HepG2 (cell line): ENCODE results near the gene CARMIL3. TPM values are rescaled to one million over a fixed set of nuclear protein-coding genes. Genes with fewer than 3 reads are reported as not detected.
A peak's percentile ranks its signal among the peaks of the same experiment; 100 is the strongest.

Source experiments
- CCAR2 ChIP-seq: fragments of 200-400 bp; formaldehyde crosslinking; optimal IDR thresholded peaks from 2 replicates; pipeline ENCODE3; 2018; ENCODE audit warnings: low read depth, mild to moderate bottlenecking, low read length, moderate library complexity
- JUNB ChIP-seq: sonication (generic); formaldehyde crosslinking; IDR thresholded peaks from 2 replicates; pipeline ENCODE4 v1.8.0; 2022; ENCODE audit warnings: missing genetic modification reagents, mild to moderate bottlenecking, borderline replicate concordance
- MXD3 ChIP-seq: IDR thresholded peaks from 2 replicates; pipeline ENCODE4 v1.6.1; 2016; ENCODE audit warnings: mild to moderate bottlenecking, missing biosample characterization, missing genetic modification reagents
- NFYB ChIP-seq: sonication (generic); formaldehyde crosslinking; IDR thresholded peaks from 2 replicates; pipeline ENCODE4 v1.4.0; 2020; ENCODE audit warnings: missing genetic modification reagents
- PRDM15 ChIP-seq: sonication (generic); formaldehyde crosslinking; IDR thresholded peaks from 2 replicates; pipeline ENCODE4 v1.4.0; 2020; ENCODE audit warnings: missing genetic modification reagents
- REL ChIP-seq: sonication (generic); formaldehyde crosslinking; conservative IDR thresholded peaks from 2 replicates; pipeline ENCODE4 v1.8.0; 2022; ENCODE audit warnings: mild to moderate bottlenecking, missing genetic modification reagents, moderate library complexity
- STAG1 ChIP-seq: sonication (generic); formaldehyde crosslinking; IDR thresholded peaks from 2 replicates; pipeline ENCODE4 v1.4.0; 2020; ENCODE audit warnings: missing genetic modification reagents
- TGIF2 ChIP-seq: IDR thresholded peaks from 2 replicates; pipeline ENCODE4 v1.6.1; 2016; ENCODE audit warnings: control low read depth, missing compliant biosample characterization
- U2AF2 ChIP-seq: fragments of 200-400 bp; formaldehyde crosslinking; IDR thresholded peaks from 2 replicates; pipeline ENCODE4 v1.6.1; 2017; ENCODE audit warnings: low read depth, mild to moderate bottlenecking, low read length
- ZBTB1 ChIP-seq: sonication (generic); formaldehyde crosslinking; IDR thresholded peaks from 2 replicates; pipeline ENCODE4 v1.4.0; 2020; ENCODE audit warnings: missing genetic modification reagents, borderline replicate concordance
- ZBTB4 ChIP-seq: sonication (generic); formaldehyde crosslinking; IDR thresholded peaks from 2 replicates; pipeline ENCODE4 v1.4.0; 2020; ENCODE audit warnings: missing genetic modification reagents, mild to moderate bottlenecking, borderline replicate concordance
- ZEB1 ChIP-seq: IDR thresholded peaks from 2 replicates; pipeline ENCODE4 v1.6.1; 2012; ENCODE audit warnings: mild to moderate bottlenecking, low read depth, inconsistent platforms; ENCODE audit not compliant: insufficient replicate concordance
- ZNF335 ChIP-seq: sonication (generic); formaldehyde crosslinking; IDR thresholded peaks from 2 replicates; pipeline ENCODE4 v1.4.0; 2020; ENCODE audit warnings: missing genetic modification reagents
- ZNF557 ChIP-seq: sonication (generic); formaldehyde crosslinking; IDR thresholded peaks from 2 replicates; pipeline ENCODE4 v1.4.0; 2020; ENCODE audit warnings: missing genetic modification reagents
- ZNF781 ChIP-seq: sonication (generic); formaldehyde crosslinking; IDR thresholded peaks from 2 replicates; pipeline ENCODE4 v1.5.1; 2020; ENCODE audit warnings: borderline replicate concordance, mild to moderate bottlenecking, missing genetic modification reagents; ENCODE audit errors: not compliant biosample characterization
- ZNF83 ChIP-seq: sonication (generic); formaldehyde crosslinking; IDR thresholded peaks from 2 replicates; pipeline ENCODE4 v1.4.0; 2020; ENCODE audit warnings: missing genetic modification reagents, mild to moderate bottlenecking, borderline replicate concordance
- ZNF839 ChIP-seq: sonication (generic); formaldehyde crosslinking; IDR thresholded peaks from 2 replicates; pipeline ENCODE4 v1.4.0; 2020; ENCODE audit warnings: missing genetic modification reagents, mild to moderate bottlenecking, borderline replicate concordance
- polyA plus RNA-seq, 8 experiments: library from polyadenylated mRNA; depleted of rRNA in 3 of 8; stranded (reverse) in 7 of 8; unstranded in 1 of 8; fragments of >200 nt; fragmentation: Illumina TruSeq in 4 of 8; extraction: Trizol in 4 of 8; gene quantifications; 2 replicates each; pipeline versions ENCODE4 v1.2.1 to v1.2.3, GENCODE V29; 2011 to 2016; ENCODE audit warnings: low read depth in 4 of 8, missing spikeins in 1 of 8, mixed read lengths in 1 of 8; ENCODE audit not compliant: insufficient read depth in 1 of 8
- total RNA-seq, 5 experiments: library from RNA; depleted of rRNA; stranded (reverse); fragments of >200 nt; fragmentation: Illumina TruSeq; extraction: Trizol; gene quantifications; 2 replicates each; pipeline ENCODE4 v1.2.3, GENCODE V29; 2016; ENCODE audit warnings: low read depth in 1 of 5
- TF ChIP-seq, protein P1 (sequence below): sonication (generic); formaldehyde crosslinking; IDR thresholded peaks from 2 replicates; pipeline ENCODE4 v1.8.0; 2022; ENCODE audit warnings: missing genetic modification reagents, mild to moderate bottlenecking, borderline replicate concordance
- TF ChIP-seq, protein P2 (sequence below): sonication (generic); formaldehyde crosslinking; IDR thresholded peaks from 2 replicates; pipeline ENCODE4 v1.4.0; 2020; ENCODE audit warnings: mild to moderate bottlenecking, missing genetic modification reagents

The CARMIL3 gene
- total and polyA plus RNA-seq, 2 of the 13 experiments (the other 11 are each of a cell fraction or from before 2014, with no cell fraction given) = 0.27 to 0.55 TPM

DNA sequence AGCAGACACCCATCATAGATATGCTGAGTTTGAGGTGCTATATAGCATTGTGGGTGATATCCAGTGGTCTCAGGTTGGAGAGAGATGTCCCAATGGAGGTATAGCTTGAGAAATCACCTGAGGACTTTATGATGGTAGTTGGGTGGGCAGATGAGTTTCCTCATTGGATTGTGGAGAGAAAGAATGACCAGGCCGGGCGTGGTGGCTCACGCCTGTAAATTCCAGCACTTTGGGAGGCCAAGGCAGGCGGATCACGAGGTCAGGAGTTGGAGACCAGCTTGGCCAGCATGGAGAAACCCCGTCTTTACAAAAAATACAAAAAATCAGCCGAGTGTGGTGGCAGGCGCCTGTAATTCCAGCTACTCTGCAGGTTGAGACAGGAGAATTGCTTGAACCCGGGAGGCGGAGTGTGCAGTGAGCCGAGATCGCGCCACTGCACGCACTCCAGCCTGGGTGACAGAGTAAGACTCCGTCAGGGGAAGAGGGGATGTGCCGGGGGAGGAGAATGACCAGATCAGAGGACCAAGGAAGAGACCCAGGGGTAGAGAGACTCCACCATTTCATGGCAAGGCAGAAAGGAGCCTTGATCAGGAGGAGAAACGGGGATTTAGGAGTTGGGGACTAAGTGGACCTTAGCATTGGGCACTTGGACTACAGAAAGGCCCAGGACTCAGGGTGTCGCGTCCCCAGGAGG, 41.5 kb downstream of the CARMIL3 start (continued):
- TF ChIP-seq ZBTB4 (peak; percentile 89; the same call in 1 of the 2 replicates), ZBTB1 (CRISPR knock-in tag) (no peak), ZNF83 (CRISPR knock-in tag) (peak; percentile 76; the same call in 1 of the 2 replicates), PRDM15 (CRISPR knock-in tag) (no peak), ZNF781 (peak; percentile 49), NFYB (CRISPR knock-in tag) (no peak), ZNF557 (CRISPR knock-in tag) (0 out of 2 replicates have a peak, but pooled peaks have one; percentile 35), CCAR2 (no peak), ZNF335 (CRISPR knock-in tag) (no peak), ZEB1 (no peak), ZNF839 (CRISPR knock-in tag) (peak; percentile 93), TGIF2 (no peak), REL (no peak), JUNB (CRISPR knock-in tag) (no peak), MXD3 (no peak), U2AF2 (no peak), STAG1 (no peak)
- TF ChIP-seq, protein P1, sequence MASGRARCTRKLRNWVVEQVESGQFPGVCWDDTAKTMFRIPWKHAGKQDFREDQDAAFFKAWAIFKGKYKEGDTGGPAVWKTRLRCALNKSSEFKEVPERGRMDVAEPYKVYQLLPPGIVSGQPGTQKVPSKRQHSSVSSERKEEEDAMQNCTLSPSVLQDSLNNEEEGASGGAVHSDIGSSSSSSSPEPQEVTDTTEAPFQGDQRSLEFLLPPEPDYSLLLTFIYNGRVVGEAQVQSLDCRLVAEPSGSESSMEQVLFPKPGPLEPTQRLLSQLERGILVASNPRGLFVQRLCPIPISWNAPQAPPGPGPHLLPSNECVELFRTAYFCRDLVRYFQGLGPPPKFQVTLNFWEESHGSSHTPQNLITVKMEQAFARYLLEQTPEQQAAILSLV (CRISPR knock-in tag) = 0 out of 2 replicates have a peak, but pooled peaks have one; percentile 17
- TF ChIP-seq, protein P2, sequence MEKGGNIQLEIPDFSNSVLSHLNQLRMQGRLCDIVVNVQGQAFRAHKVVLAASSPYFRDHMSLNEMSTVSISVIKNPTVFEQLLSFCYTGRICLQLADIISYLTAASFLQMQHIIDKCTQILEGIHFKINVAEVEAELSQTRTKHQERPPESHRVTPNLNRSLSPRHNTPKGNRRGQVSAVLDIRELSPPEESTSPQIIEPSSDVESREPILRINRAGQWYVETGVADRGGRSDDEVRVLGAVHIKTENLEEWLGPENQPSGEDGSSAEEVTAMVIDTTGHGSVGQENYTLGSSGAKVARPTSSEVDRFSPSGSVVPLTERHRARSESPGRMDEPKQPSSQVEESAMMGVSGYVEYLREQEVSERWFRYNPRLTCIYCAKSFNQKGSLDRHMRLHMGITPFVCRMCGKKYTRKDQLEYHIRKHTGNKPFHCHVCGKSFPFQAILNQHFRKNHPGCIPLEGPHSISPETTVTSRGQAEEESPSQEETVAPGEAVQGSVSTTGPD (CRISPR knock-in tag) = no peak
